Mononuclear cell (primary cell): ENCODE data around the gene MKRN2OS. TPM values are rescaled to one million over a fixed set of nuclear protein-coding genes. Genes with fewer than 3 reads are reported as not detected.

Source experiments
- total RNA-seq: library from RNA; depleted of rRNA; stranded (reverse); fragments of >200 nt; gene quantifications from one replicate; pipeline ENCODE4 v1.2.3, GENCODE V29; 2012

MKRN2OS gene
- total RNA-seq, 1 donor = not detected

Other genes starting within 250 kb of the MKRN2OS start
- 12.7 TPM for gene TSEN2, start 61.0 kb downstream of the MKRN2OS start, total RNA-seq
- 19.7 TPM for gene MKRN2, start 11.6 kb upstream of the MKRN2OS start, total RNA-seq
- 176 TPM for gene RAF1, start 118.6 kb upstream of the MKRN2OS start, total RNA-seq
- gene TMEM40, start 213.8 kb upstream of the MKRN2OS start, total RNA-seq = 3.8 TPM